K562 (cell line): ENCODE data around the gene ZDHHC11.
"Not testable (repeated sequence)": the region's sequence is repeated elsewhere in the genome, so short reads cannot be mapped to it uniquely, and the experiment has no call there.

ENCODE experiments used
- EZH2 ChIP-seq: IDR thresholded peaks from 2 replicates; pipeline ENCODE4 v1.6.1; 2012; ENCODE audit warnings: low read depth, mild to moderate bottlenecking, inconsistent platforms, low read length, borderline replicate concordance
- TCF15 ChIP-seq: fragments of 250-450 bp; sonication (Bioruptor Pico); IDR thresholded peaks from 2 replicates; pipeline ENCODE4 v1.8.0; 2022; ENCODE audit warnings: moderate library complexity, mild to moderate bottlenecking, inconsistent platforms

GRCh38 chr5:842402-843221, 8.2 kb downstream of the ZDHHC11 start:
- TF ChIP-seq EZH2, TCF15: not testable (repeated sequence)
